ENCODE measurements around the gene PITPNB.

The PITPNB gene

GRCh38 chr22:27853424-27853823 is 65.6 kb downstream of the PITPNB start:
- DNase-seq, result no peak

GRCh38 chr22:27851974-27852746 is 66.9 kb downstream of the PITPNB start:
- DNase-seq, result no peak

GRCh38 chr22:27850000-27850521 is 69.0 kb downstream of the PITPNB start:
- no peak for DNase-seq

- no peak for DNase-seq
Measured at GRCh38 chr22:27848005-27848404, 71.1 kb downstream of the PITPNB start.

GRCh38 chr22:27846910-27847309 is 72.1 kb downstream of the PITPNB start:
- peak; percentile 23 for DNase-seq

- DNase-seq, result no peak
Measured at GRCh38 chr22:27846248-27846757, 72.8 kb downstream of the PITPNB start.

- peak; percentile 22 for DNase-seq
Measured at GRCh38 chr22:27845644-27846043, 73.4 kb downstream of the PITPNB start.

- DNase-seq, result peak; percentile 38
Measured at GRCh38 chr22:27844656-27845591, 74.1 kb downstream of the PITPNB start.

- DNase-seq, result peak; percentile 39
Measured at GRCh38 chr22:27844256-27844655, 74.8 kb downstream of the PITPNB start.

- DNase-seq, result peak; percentile 41
Measured at GRCh38 chr22:27843441-27843840, 75.6 kb downstream of the PITPNB start.

- no peak for DNase-seq
Measured at GRCh38 chr22:27842669-27843431, 76.2 kb downstream of the PITPNB start.

- peak; percentile 25 for DNase-seq
Measured at GRCh38 chr22:27842201-27842600, 76.9 kb downstream of the PITPNB start.

GRCh38 chr22:27840436-27840835 is 78.6 kb downstream of the PITPNB start:
- DNase-seq, result peak; percentile 41

- DNase-seq, result peak; percentile 20
Measured at GRCh38 chr22:27839057-27839660, 79.9 kb downstream of the PITPNB start.

- DNase-seq, result no peak
Measured at GRCh38 chr22:27836181-27836580, 82.9 kb downstream of the PITPNB start.

GRCh38 chr22:27835446-27835845 is 83.6 kb downstream of the PITPNB start:
- DNase-seq, result no peak

- no peak for DNase-seq
Measured at GRCh38 chr22:27834364-27835185, 84.5 kb downstream of the PITPNB start.

GRCh38 chr22:27833803-27834202 is 85.3 kb downstream of the PITPNB start:
- no peak for DNase-seq

- no peak for DNase-seq
Measured at GRCh38 chr22:27832606-27833005, 86.5 kb downstream of the PITPNB start.

- no peak for DNase-seq
Measured at GRCh38 chr22:27829620-27830019, 89.4 kb downstream of the PITPNB start.
